SK-N-SH treated with all-trans-retinoic acid at 6 μM for 48 hours (cell line): ENCODE data around the gene LPP.

ENCODE experiments used
- ARNTL ChIP-seq: fragments of 450-650 bp; formaldehyde crosslinking; IDR thresholded peaks from 2 replicates; pipeline ENCODE4 v1.5.0; 2020; ENCODE audit warnings: low read depth, mild to moderate bottlenecking, moderate library complexity, borderline replicate concordance
- BACH2 ChIP-seq: fragments of 250-450 bp; sonication (Bioruptor Pico); IDR thresholded peaks from 2 replicates; pipeline ENCODE4 v1.9.0; 2021; ENCODE audit warnings: mild to moderate bottlenecking, borderline replicate concordance
- CSDC2 ChIP-seq: fragments of 250-450 bp; sonication (Bioruptor Pico); IDR thresholded peaks from 2 replicates; pipeline ENCODE4 v1.5.0; 2020; ENCODE audit warnings: mild to moderate bottlenecking, moderate library complexity
- OSR1 ChIP-seq: fragments of 250-450 bp; sonication (Bioruptor Pico); IDR thresholded peaks from 2 replicates; pipeline ENCODE4 v1.8.0; 2022; ENCODE audit warnings: moderate library complexity, mild to moderate bottlenecking, inconsistent platforms
- RARB ChIP-seq: fragments of 250-450 bp; sonication (Bioruptor Pico); IDR thresholded peaks from 2 replicates; pipeline ENCODE4 v1.8.0; 2021; ENCODE audit warnings: mild to moderate bottlenecking, moderate library complexity
- ZFP30 ChIP-seq: fragments of 450-650 bp; formaldehyde crosslinking; IDR thresholded peaks from 2 replicates; pipeline ENCODE4 v1.5.0; 2022; ENCODE audit warnings: mild to moderate bottlenecking, moderate library complexity
- ZNF8 ChIP-seq: fragments of 450-650 bp; formaldehyde crosslinking; IDR thresholded peaks from 2 replicates; pipeline ENCODE4 v1.5.0; 2020; ENCODE audit warnings: mild to moderate bottlenecking, moderate library complexity
- TF ChIP-seq, protein P1 (sequence below): fragments of 250-450 bp; sonication (Bioruptor Pico); IDR thresholded peaks from 2 replicates; pipeline ENCODE4 v1.8.0; 2020; ENCODE audit warnings: mild to moderate bottlenecking, moderate library complexity, borderline replicate concordance
- TF ChIP-seq, protein P2 (sequence below): fragments of 250-450 bp; sonication (Bioruptor Pico); IDR thresholded peaks from 2 replicates; pipeline ENCODE4 v1.8.0; 2021; ENCODE audit warnings: low read depth, mild to moderate bottlenecking, moderate library complexity, borderline replicate concordance

DNA sequence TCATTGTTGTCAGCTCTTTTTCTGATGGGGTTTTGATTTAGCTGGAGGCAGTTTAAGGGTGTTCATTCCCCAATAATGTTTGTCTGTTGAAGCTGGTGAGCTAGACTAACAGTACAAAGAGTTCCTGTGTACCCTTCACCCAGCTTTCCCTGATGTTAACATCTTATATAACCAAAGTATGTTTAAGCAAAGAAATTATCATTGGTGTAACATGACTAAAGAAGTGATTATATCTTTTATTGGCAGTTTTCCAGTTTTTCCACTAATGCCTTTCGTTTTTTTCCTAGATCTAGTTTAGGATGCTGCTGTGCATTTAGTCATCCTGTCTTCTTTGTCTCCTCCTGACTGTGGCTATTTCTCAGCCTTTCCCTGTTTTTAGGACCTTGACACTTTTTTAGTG, 165.6 kb downstream of the LPP start:
- TF ChIP-seq, protein P1, sequence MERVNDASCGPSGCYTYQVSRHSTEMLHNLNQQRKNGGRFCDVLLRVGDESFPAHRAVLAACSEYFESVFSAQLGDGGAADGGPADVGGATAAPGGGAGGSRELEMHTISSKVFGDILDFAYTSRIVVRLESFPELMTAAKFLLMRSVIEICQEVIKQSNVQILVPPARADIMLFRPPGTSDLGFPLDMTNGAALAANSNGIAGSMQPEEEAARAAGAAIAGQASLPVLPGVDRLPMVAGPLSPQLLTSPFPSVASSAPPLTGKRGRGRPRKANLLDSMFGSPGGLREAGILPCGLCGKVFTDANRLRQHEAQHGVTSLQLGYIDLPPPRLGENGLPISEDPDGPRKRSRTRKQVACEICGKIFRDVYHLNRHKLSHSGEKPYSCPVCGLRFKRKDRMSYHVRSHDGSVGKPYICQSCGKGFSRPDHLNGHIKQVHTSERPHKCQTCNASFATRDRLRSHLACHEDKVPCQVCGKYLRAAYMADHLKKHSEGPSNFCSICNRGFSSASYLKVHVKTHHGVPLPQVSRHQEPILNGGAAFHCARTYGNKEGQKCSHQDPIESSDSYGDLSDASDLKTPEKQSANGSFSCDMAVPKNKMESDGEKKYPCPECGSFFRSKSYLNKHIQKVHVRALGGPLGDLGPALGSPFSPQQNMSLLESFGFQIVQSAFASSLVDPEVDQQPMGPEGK (CRISPR knock-in tag), result no peak
- TF ChIP-seq OSR1 (CRISPR knock-in tag), result no peak
- TF ChIP-seq, protein P2, sequence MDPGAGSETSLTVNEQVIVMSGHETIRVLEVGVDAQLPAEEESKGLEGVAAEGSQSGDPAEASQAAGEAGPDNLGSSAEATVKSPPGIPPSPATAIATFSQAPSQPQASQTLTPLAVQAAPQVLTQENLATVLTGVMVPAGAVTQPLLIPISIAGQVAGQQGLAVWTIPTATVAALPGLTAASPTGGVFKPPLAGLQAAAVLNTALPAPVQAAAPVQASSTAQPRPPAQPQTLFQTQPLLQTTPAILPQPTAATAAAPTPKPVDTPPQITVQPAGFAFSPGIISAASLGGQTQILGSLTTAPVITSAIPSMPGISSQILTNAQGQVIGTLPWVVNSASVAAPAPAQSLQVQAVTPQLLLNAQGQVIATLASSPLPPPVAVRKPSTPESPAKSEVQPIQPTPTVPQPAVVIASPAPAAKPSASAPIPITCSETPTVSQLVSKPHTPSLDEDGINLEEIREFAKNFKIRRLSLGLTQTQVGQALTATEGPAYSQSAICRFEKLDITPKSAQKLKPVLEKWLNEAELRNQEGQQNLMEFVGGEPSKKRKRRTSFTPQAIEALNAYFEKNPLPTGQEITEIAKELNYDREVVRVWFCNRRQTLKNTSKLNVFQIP, result no peak
- TF ChIP-seq ZFP30, result no peak
- no peak for TF ChIP-seq ZNF8
- TF ChIP-seq CSDC2 (CRISPR knock-in tag), result no peak
- TF ChIP-seq BACH2, result no peak
- TF ChIP-seq ARNTL, result no peak
- no peak for TF ChIP-seq RARB (CRISPR knock-in tag)
